ENCODE data around the gene TAS1R1.

TAS1R1 gene

GRCh38 chr1:6614019-6614928 is 59.2 kb downstream of the TAS1R1 start:
- DNase-seq, result no peak

- no peak for DNase-seq
These were observed 60.0 kb downstream of the TAS1R1 start for GRCh38 chr1:6614929-6615785.

- no peak for DNase-seq
These were observed 63.9 kb downstream of the TAS1R1 start for GRCh38 chr1:6619045-6619444.

DNA sequence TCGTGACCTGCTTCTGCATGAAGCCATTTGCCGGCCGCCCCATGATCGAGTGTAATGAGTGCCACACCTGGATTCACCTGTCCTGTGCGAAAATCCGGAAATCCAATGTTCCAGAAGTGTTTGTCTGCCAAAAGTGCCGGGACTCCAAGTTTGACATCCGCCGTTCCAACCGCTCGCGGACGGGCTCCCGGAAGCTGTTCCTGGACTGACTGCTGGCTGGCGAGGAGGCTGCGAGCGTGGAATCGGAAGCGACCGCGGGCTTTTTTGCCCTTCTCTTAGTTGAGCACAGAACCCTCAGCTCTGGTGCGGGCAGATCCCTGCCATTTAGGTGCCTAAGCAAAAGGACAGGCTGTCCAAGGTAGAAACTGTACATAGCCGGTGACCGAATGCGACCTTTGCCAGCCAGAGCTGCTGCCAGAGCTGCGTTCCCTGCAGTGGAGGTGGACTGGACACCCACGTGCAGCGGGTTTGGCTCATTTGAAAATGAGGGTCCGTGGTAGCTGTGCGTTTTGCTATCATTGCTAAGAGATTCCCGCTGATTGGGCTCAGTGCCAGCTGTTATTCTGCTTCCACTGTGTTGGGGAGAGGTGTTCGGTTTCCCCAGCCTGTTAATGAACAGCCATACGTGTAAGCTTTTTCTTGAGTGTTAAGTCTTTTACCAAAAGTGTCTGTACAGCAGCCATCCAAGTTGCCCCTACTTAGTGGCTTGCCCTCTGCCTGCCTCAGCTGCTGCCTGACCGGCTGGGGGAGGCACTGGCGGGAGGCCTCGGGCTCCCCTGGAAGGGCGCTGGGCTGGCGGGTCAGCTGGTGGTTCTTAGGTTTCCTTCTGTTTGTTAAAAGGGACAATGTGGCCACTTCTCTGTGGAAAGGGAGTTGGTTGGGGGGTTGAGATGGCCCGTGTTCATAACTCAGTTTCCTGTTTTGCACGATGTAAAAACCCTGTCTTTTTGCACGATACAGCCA is 66.6 kb downstream of the TAS1R1 start:
- DNase-seq, result no peak

DNA sequence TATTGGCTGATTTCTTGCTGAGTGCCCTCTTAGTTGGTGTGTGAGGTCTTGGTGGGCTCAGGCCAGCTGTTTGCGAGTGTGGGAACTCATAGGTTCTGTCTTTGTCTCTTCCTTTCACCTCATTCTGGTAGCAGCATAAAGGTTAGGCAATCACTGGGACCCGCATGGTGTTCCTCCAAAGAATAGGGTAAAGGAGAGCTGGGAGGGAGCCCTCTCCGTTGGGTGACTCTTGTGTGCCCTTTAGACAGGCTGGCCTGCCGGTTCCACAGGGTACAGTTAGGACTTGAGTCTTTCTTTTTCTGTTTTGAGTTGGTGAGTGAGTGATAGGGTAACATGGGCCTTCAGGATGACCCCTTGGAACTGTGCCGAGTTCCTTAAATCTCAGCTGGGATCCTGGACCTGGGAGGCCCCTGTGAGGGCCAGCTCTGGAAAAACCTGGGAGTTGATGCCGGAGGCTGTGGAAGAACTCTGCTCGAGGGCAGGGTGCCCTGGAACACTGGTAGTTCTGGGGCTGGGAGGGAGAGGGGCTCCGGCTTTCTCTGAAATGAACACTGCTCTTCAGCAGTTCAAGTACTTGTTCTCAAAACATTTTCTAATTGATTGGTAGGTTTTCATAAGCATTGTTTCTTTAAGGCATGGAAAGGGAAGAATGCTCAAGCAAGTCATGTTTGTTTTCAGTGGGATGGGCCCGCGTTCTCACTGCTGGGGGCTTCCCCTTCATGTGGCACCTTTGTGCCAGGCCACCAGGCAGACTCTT is 67.5 kb downstream of the TAS1R1 start:
- DNase-seq, result no peak

- no peak for DNase-seq
These were observed 68.3 kb downstream of the TAS1R1 start for GRCh38 chr1:6623269-6623965.

- peak in 1 of 2 experiments; percentile 61 for DNase-seq
These were observed 69.8 kb downstream of the TAS1R1 start, which contains the start of gene THAP3 for GRCh38 chr1:6624710-6625583. THAP3 (plus strand) TSS chr1:6624868; CDS start chr1:6625219, 351 bp downstream.

DNA sequence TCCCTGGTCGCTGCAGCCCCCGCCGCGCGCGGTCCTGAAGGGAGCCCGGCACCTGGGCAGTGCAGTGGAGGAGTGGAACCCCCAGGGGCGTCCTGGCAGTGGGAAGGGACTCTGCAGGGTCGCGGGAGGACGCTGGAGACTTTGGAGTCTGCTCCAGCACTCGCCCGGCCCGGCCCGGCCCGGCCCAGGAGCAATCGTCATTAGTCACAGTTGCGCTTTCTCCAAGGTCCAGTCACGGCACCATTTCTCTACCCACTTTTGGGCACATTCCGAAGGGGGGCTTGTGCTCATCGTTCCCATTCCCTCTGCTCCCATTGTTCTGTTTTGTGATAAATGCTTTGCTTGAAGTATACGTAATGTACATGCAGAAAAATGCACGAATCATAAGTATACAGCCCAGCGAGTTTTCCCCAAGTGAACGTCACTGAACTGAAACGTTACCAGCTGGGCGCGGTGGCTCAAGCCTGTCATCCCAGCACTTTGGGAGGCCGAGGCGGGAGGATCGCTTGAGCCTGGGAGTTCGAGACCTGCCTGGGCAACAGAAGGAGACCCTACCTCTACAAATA is 70.6 kb downstream of the TAS1R1 start:
- DNase-seq, result no peak

DNA sequence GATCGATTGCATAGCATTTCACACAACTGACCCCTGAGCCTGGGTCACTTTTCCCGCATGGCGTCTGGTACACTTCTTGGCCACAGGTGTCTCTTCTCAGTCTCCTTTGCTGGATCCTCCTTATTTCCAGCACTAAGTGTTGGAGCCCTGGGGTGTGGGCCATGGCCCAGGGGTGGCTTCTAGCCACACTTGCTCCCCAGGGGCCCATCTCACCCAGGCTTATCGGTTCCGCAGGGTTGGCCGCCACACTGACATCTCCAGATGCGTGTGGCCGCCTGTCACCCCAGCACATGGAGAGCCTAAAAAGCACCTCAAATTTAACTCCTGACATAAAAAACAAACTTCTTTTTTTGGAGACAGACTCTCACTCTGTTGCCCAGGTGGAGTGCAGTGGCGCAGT is 71.9 kb downstream of the TAS1R1 start:
- no peak for DNase-seq

DNA sequence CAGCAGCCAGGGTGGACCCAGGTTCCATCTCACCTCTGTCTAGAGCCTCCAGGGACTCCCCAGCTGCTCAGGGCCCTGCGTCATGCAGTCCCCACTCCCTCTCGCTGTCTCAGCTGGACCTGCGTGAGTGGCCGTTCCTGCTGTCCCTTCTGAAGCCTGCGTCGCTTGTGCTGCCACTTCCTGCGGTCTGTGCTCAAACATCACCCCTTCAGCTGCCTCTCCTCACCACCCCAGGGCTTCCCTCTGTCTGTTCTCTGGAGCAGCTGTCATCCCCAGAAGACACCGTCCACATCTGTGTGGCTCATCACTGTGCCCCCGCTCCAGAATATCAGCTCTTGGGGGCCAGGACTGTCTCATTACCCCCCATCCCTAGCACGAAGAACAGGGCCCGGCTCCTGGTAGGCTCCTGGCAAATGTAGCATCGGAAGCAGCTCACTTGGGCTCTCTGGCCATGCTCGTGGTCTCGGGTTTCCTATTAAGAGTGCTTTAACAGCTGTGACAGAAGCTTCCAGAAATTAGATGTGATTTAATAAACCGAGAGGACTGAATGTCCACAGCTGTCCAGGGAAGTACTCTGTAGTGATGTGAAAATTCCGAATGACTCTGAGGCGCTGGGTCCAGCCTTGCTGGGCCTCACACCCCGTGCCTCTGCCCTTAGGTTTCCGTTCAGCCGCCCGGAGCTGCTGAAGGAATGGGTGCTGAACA is 72.9 kb downstream of the TAS1R1 start:
- DNase-seq, result no peak

DNA sequence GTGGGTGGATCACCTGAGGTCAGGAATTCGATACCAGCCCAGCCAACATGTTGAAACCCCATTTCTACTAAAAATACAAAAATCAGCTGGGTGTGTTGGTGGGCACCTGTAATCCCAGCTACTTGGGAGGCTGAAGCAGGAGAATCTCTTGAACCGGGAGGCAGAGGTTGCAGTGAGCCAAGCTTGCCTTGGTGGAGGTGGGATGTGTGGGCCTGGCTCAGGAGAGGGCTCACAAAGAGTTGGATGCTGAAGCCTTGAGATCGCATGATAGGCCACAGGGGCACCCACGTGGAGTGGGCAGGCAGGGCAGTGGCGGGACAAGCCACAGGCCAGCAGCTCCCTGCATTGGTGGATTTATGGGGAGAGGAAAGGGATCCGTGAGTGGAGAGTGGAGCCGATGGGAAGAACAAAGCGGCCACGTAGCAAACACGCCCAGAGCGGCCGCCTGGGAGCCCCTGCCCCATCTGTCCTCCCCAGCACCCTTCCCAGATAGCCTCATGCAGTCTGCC is 73.9 kb downstream of the TAS1R1 start:
- DNase-seq, result no peak

Data from cerebellar nuclear complex (tissue), 1 donor.